ENCODE measurements around the gene KIAA1217. TPM values are rescaled to one million over a fixed set of nuclear protein-coding genes. Genes with fewer than 3 reads are reported as not detected.

KIAA1217 gene
- total RNA-seq, 1 experiment from 2014 or later: 48.3 TPM

DNA sequence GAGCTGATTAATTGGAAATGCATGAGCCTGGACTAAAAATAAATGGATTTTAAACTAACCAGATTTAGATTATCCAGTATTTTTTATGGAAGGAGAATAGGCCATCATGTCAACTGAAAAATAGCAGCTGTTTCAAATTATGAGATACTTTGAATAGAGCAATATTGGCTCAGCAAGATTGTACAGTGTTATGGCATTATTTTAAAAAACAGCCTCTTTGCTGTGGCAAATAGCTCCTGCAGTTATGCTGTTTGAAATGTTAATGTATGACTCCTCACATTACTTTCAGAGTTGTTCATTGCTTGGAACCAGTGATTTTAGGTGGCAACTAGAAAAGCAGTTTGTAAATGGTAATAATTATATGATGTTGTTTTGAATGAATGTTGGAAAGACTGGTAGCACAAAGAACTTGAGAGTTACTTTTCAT, 244.5 kb downstream of the KIAA1217 start:
- TF ChIP-seq, protein P1, sequence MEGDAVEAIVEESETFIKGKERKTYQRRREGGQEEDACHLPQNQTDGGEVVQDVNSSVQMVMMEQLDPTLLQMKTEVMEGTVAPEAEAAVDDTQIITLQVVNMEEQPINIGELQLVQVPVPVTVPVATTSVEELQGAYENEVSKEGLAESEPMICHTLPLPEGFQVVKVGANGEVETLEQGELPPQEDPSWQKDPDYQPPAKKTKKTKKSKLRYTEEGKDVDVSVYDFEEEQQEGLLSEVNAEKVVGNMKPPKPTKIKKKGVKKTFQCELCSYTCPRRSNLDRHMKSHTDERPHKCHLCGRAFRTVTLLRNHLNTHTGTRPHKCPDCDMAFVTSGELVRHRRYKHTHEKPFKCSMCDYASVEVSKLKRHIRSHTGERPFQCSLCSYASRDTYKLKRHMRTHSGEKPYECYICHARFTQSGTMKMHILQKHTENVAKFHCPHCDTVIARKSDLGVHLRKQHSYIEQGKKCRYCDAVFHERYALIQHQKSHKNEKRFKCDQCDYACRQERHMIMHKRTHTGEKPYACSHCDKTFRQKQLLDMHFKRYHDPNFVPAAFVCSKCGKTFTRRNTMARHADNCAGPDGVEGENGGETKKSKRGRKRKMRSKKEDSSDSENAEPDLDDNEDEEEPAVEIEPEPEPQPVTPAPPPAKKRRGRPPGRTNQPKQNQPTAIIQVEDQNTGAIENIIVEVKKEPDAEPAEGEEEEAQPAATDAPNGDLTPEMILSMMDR (IDR thresholded peaks at IDR 0.05; ENCODE audit: unreplicated experiment): no peak
- intact Hi-C loops (cut with micrococcal nuclease): no loop called here
- Mint-ChIP-seq H3K4me1 (ENCODE audit: insufficient read depth, unreplicated experiment) (peaks cover 22% of the 10 kb centered on the region), H3K4me3 (ENCODE audit: unreplicated experiment) (no peak overlapping the region), H3K27ac (ENCODE audit: low read depth, unreplicated experiment) (no peak overlapping the region), H3K27me3 (ENCODE audit: insufficient read depth, unreplicated experiment) (no peaks in the 10 kb centered on the region), H3K9me3 (ENCODE audit: unreplicated experiment) (no peaks in the 10 kb centered on the region), H3K36me3 (ENCODE audit: insufficient read depth, unreplicated experiment) (peaks cover 34% of the 10 kb centered on the region)
- POLR2A ChIA-PET: interaction anchor here (1.0 to 8.8 kb wide), 3 partner anchors 13 to 37 kb away, joined by 3 to 78 read pairs (median 60); no protein-coding TSS in a partner anchor
- no peak for DNase-seq (ENCODE audit: unreplicated experiment)
- CTCF ChIA-PET: no interaction called here
- BruUV-seq (replicated peaks): no TSS peak

DNA sequence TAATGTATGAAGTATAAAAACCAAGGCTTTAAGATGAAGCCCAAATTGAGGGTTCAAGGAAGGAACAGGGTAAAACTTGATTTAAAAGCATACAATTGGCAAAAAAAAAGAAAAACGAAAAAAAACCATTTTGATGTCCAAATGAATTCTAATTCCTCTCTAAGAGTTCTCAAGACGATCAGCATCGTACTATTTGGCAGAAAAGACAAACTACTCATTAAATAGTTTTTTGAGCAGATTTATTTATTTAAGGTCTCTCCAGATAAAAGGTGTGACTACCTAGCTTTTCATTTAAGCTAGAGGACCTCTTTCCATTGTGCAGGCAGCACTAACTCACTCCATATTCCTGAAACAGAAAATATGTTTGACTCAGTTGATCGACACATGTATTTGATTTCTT, 245.0 kb downstream of the KIAA1217 start:
- no peak overlapping the region for H3K4me3 Mint-ChIP-seq (ENCODE audit: unreplicated experiment)
- no peak overlapping the region for H3K27ac Mint-ChIP-seq (ENCODE audit: low read depth, unreplicated experiment)
- H3K4me1 Mint-ChIP-seq (ENCODE audit: insufficient read depth, unreplicated experiment): peaks cover 25% of the 10 kb centered on the region
- H3K36me3 Mint-ChIP-seq (ENCODE audit: insufficient read depth, unreplicated experiment): peaks cover 36% of the 10 kb centered on the region
- ChIA-PET POLR2A (interaction anchor here (0.8 to 8.8 kb wide), 4 partner anchors 13 to 77 kb away, joined by 3 to 78 read pairs (median 32); no protein-coding TSS in a partner anchor), CTCF (no interaction called here)
- no peak for DNase-seq (ENCODE audit: unreplicated experiment)
- no TSS peak for BruUV-seq (replicated peaks)
- H3K27me3 Mint-ChIP-seq (ENCODE audit: insufficient read depth, unreplicated experiment): no peaks in the 10 kb centered on the region
- H3K9me3 Mint-ChIP-seq (ENCODE audit: unreplicated experiment): no peaks in the 10 kb centered on the region
- intact Hi-C loops (cut with micrococcal nuclease): no loop called here
- TF ChIP-seq, protein P1 (IDR thresholded peaks at IDR 0.05; ENCODE audit: unreplicated experiment): no peak

DNA sequence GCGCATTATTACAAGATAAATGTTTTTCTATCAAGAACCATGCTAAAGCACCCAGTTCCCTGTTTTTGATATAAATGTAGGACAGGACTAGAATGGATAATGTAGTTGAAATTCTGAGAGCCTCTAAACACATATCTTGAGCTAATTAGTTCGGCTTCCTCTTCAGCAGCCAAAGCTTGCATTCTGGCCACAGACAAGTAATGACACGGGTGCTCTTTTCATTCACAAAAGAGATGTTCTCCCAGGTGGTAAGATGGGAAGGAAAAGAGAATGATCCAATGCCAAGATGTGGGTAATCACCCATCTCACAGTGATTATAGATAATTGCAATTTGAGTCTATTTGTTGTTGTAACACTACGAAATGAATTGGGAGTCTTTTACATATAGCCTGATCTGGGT, 246.5 kb downstream of the KIAA1217 start:
- H3K9me3 Mint-ChIP-seq (ENCODE audit: unreplicated experiment): no peaks in the 10 kb centered on the region
- H3K4me1 Mint-ChIP-seq (ENCODE audit: insufficient read depth, unreplicated experiment): peaks cover 23% of the 10 kb centered on the region
- H3K4me3 Mint-ChIP-seq (ENCODE audit: unreplicated experiment): no peak overlapping the region
- intact Hi-C loops (cut with micrococcal nuclease): no loop called here
- ChIA-PET CTCF (interaction anchor here (0.9 kb wide), 1 partner anchor 72 kb away, joined by 4 read pairs; no protein-coding TSS in a partner anchor), POLR2A (interaction anchor here (1.2 to 8.8 kb wide), 4 partner anchors 11 to 28 kb away, joined by 3 to 78 read pairs (median 40); no protein-coding TSS in a partner anchor)
- H3K36me3 Mint-ChIP-seq (ENCODE audit: insufficient read depth, unreplicated experiment): peaks cover 41% of the 10 kb centered on the region
- H3K27ac Mint-ChIP-seq (ENCODE audit: low read depth, unreplicated experiment): no peak overlapping the region
- TF ChIP-seq, protein P1 (IDR thresholded peaks at IDR 0.05; ENCODE audit: unreplicated experiment): no peak
- no TSS peak for BruUV-seq (replicated peaks)
- DNase-seq (ENCODE audit: unreplicated experiment): no peak
- H3K27me3 Mint-ChIP-seq (ENCODE audit: insufficient read depth, unreplicated experiment): no peaks in the 10 kb centered on the region

DNA sequence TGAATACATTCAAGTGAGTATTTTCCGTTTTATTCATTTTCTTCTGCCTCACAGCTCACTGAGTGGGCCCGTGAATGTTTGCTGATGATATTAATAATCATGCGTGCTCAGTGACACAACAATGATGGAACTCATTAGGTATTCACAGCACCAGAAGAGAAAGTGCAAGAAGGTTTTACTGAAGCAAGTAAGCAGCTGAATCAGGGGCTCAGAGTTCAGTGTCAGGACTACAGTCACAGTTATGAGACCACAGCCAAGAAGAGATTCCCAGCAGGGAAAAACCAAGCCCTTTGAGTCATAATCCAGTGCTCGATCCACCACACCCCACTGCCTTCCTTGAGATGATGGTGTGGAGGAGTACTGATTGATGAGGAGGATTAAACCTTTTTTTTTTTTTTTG, 247.4 kb downstream of the KIAA1217 start:
- Mint-ChIP-seq H3K4me1 (ENCODE audit: insufficient read depth, unreplicated experiment) (peaks cover 23% of the 10 kb centered on the region), H3K36me3 (ENCODE audit: insufficient read depth, unreplicated experiment) (peaks cover 45% of the 10 kb centered on the region)
- DNase-seq (ENCODE audit: unreplicated experiment): peak; percentile 72

More for the DNA sequence above, 247.4 kb downstream of the KIAA1217 start:
- no TSS peak for BruUV-seq (replicated peaks)
- Mint-ChIP-seq H3K4me3 (ENCODE audit: unreplicated experiment) (peak overlapping the region; percentile 44), H3K9me3 (ENCODE audit: unreplicated experiment) (no peaks in the 10 kb centered on the region), H3K27ac (ENCODE audit: low read depth, unreplicated experiment) (peak overlapping the region; percentile 73), H3K27me3 (ENCODE audit: insufficient read depth, unreplicated experiment) (no peaks in the 10 kb centered on the region)
- TF ChIP-seq, protein P1 (IDR thresholded peaks at IDR 0.05; ENCODE audit: unreplicated experiment): no peak
- ChIA-PET CTCF (interaction anchor here (0.7 to 0.9 kb wide), 2 partner anchors 13 to 73 kb away, joined by 3 to 4 read pairs; no protein-coding TSS in a partner anchor), POLR2A (interaction anchor here (0.6 to 8.8 kb wide), 8 partner anchors 10 to 207 kb away, joined by 3 to 78 read pairs (median 11); no protein-coding TSS in a partner anchor)
- intact Hi-C loops (cut with micrococcal nuclease): no loop called here
